Right hindlimb (tissue), 1 donor: Measurements from ENCODE around the gene SPON1.
A peak's percentile ranks its signal among the peaks of the same experiment; 100 is the strongest.

Experiments
- DNase-seq: peaks from one replicate; pipeline ENCODE4 v3.0.0-alpha.2; 2018

The SPON1 gene

DNA sequence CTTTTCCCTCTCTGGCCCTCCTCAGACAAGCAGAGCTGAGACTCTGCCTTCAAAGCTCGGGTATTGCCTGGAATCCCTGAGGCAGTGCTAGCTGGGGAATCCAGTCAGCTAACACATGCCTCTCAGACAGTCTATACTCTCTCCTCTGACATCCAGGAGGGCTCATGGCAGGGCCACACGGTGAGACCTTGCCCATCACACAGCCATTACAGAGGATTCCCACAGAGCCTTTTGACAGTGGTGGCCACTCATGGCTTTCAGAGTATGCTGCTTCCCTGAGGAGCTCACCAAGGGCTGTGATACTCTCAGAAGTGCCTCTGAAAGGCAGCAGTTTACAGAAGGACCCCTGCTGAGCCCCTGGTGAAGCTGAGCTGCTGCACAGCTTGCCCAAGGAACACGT lies 231.1 kb downstream of the SPON1 start:
- DNase-seq, result no peak

DNA sequence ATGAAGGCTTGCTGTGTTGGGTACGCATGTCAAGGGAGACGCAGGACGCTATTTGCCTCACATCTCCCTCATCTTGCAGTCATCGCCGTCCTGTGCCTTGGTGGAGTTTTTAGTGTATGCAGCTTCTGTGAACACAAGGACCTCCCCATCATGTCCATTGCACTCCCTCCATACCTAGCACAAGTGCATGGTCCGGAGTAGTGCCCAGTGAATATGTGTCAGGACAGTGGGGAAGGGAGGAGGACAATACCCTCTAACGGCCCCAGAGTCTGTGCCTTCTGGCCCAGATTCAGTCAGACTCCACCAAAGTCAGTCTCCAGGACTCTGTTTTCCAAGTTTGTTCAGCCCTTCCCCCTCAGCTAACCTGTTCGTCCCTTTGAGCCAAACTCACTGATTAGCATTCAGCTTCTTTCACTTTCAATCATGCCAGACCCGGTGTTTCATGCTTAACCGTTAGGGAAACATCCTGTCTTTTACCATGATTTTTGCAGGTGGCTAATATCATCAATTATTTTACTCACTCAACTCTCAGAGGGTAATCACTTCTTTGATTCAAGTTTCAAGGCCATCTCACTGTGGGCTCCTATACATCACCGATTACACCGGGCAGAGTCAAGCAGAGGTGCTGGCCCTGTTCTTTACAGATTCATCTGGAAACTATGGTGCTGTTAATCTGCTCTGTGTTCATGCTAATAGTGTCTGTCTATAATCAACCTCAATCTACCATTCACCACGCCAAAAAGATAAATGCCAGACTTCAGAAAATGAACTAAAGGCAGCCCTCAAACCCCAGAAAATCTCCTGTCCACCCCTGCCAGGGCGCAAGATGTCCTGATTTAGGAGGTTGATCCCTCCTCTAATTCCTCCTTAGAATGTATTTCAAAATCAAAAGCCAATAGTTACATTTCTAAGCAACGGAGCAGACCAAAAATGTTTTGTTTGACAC lies 240.0 kb downstream of the SPON1 start:
- no peak for DNase-seq

DNA sequence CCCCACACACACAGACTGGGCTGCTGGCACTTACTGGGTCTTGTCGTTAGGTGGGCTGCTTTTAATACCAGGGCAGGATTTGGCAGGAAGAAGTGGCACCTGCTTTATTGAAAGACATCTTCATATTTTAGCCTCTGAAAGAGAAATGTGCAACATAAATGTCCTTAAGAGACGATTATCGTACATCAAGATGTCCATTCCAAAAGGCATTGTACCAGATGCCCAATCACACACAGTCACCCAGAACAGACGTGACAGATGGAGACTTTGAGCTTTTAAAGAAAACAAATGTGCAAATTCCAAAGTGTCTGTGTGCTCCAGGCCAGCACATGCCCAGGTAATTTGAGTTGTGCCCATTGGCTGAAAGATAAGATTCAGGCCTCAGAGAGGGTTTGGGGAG lies 240.8 kb downstream of the SPON1 start:
- no peak for DNase-seq

DNA sequence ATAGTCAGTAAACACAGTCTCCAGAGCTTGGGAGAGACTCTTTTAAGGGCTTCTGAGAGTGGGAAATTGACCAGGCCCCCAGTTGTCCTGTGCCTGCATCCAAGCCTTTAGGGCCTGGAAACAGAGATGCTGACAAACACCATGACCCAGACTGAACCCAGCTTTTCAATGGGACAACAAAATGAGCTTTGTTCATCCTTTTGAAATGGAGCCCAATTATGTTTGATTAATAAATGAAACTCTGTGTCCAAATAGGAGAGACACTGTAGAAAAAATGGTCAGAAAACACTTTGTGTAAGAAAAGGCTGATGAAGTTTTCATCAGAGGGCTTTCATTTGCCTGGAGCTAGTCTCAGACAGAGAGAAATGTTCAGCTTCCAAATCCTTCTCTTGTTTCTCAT lies 250.5 kb downstream of the SPON1 start:
- no peak for DNase-seq

DNA sequence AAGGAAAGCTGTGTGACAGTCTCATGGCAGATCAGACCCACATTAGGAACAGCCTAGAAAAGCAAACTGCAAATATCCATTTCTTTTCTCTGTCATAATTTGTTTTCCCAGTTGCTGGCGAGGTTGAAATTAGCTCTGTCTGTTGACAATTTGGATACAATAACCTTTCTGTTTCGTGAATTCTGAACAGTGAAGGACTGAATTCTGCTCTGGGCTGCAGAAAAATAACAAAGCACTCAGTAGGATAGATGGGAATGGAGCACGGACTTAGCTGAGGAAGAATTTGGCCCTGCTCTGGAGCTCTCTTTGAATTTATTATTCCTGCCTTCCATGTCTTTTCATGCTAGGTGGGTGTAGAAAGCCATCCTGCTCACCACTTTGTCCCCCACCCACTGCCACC lies 256.2 kb downstream of the SPON1 start:
- no peak for DNase-seq

DNA sequence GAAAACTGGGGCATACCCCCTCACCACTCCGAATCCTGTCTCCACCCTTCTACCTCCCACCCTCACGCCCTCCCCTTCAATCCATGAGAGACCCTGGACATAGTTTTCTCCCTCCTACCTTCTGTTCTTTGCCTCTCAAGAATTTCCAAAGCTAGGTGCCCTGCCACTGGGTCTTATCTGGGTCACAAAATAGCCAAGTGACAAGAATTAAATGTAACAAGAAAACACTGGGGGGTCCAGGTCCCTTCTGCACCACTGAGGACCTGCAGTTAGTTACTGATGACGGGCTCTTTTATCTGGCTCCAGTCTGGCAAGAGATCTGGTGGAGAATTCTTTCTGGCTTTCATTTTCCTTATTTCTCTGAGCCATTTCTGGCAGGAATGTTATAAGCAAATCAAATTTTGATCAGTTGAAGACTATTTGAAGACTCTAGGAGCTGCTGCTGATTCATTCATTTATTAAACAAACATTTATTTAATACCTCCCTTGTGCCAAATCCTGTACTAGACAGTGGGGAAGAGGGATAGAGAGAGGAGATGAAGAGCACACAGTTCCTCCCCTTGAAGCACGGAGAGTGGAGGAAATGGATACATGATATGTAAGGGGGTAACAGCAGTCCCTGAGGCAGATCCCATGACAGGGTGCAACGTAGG lies 261.2 kb downstream of the SPON1 start:
- DNase-seq, result no peak

DNA sequence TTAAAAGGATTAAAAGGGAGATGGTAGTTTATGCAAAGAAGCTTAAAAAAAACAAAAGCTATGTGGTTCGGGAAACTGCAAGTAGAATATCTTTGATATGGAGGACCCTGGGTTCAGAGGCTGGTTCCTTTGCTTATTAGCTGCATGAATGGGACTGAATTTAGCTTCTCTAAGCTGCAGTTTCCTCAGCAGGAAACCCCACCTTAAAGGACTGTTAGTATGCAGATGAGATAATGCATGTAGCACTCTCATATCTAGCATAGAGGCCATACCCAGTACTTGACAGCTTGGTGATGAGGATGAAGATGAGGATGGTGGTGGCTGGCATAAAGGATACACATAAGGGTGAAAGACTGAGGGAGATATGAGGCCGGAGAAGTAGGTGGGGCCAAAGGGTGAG lies 261.9 kb downstream of the SPON1 start:
- no peak for DNase-seq

DNA sequence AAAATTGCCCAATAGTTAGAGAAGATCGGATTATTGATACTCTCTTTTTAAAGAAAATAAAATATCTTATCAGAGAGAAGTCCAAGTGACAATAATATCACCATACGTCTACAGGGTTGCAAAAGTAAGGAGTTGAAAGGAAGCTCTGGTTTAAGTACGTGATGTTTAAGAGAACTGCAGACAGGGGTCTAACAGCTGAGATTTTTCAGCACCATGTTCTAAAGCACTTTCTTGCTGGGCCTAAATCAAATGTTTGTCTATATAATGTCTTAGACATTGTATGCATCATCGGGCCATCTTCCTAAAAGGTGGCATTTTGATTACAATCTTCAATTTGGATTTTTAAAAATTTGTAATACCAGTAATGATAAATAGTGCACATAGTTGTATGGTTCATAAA lies 263.1 kb downstream of the SPON1 start:
- no peak for DNase-seq

DNA sequence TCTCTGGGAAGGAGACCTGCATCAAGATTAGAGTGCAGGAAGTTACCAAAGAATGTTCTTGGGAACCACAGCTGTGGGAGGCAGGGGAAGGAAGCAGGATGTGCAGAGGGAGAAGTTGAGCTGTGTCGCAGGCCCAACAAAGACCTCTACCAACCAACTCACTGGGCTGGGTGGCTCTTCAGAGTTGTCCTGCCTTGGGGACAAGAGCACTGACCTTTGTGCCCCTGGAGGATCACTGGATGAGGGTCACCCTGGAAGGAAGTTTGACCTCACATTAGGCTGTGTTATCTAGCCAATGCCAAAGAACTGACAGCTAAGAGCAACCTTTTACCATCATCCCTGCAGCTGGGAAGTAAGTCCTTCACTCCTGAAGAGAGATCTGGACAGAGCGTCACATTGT lies 265.8 kb downstream of the SPON1 start:
- DNase-seq, result no peak

DNA sequence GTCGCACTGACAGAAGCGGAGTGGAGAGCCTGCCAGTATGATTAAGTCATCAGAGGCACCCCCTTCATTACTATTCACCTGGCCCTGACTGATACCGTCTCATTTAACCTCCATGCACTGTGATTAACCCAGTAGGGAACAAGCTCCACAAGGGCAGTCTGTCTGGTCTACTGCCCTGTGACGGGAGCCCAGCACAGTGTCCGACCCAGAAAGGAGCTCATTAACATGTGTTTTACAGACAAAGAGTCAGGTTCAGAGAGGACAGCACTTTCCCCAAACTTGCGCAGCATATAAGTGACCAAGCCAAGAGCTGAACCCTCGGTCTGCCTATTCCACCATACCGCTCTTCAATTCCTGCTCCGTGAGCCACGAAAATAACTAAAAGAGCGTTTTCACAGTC lies 266.9 kb downstream of the SPON1 start:
- no peak for DNase-seq

DNA sequence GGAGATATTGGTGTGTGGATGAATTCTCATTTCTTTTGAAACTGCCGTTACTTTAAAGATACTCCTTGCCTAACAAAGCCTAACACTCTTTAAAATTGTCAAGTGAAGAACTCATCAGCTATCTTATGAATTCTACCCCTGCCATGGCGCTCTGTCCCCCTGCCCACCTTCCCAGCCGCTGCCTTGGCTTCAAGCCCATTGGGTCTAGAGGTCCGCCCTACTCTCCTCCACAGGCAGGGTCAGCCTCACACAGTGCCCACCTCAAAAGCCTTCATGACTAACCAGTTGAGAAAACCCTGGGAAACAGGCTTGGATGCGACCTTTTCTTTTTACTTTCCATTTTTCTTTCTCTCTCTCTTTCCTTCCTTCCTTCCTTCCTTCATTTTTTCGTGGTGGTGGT lies 267.9 kb downstream of the SPON1 start:
- DNase-seq, result no peak

DNA sequence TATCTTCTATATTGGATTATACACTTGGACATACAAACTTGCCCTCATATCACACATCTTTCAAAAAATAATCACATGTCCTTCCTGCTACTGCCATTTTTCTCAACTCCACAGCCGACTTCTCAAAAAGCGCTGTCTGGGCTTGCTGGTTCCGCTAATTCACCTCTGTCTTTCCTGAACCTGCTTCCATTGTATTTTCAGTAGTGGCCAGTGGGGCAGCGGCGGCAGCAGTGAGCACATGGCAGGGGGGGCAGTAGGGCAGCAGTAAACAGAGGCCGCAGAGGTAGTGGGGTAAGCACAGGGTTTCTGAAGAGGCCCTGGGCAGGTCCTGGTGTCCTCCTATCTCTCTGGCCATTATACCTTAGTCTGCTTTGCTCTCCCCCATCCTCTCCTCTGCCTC lies 270.1 kb downstream of the SPON1 start:
- no peak for DNase-seq

DNA sequence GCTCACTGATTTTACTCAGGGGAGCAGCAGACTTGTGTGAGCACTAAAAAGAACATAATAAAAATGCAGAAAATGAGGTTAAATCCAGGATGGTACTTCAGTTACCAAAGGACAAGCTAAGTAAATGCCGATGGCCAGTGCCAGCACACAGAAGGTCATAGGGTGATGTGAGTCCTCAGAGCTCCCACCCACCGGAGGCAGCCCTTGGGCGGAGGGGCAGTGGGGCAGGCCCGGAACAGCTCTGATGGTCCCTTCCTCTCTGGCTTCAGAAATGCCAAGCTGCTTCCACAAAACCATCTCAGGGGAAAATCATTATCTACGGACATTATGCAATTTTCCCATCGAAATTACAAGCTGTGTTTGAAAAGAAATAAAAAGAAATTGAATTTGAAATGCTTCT lies 271.9 kb downstream of the SPON1 start:
- DNase-seq, result no peak

DNA sequence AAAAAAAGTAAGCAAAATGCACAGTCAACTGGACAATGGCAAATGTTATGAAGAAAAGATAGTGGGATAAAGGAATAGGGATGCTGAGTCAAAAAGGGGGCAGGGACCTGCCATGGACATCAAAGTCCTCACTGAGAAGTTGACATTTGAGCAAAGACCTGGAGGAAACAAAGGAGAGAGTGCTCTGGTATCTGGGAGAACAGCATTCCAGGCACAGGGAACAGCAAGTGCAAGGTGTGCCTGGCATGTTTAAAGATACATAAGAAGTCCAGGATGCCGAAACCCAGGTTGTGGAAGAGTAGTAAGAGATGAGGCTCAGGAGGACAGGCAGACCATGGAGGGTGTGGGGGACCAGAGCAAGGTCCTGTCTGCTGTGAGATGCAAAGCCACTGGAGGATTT lies 273.2 kb downstream of the SPON1 start:
- no peak for DNase-seq

DNA sequence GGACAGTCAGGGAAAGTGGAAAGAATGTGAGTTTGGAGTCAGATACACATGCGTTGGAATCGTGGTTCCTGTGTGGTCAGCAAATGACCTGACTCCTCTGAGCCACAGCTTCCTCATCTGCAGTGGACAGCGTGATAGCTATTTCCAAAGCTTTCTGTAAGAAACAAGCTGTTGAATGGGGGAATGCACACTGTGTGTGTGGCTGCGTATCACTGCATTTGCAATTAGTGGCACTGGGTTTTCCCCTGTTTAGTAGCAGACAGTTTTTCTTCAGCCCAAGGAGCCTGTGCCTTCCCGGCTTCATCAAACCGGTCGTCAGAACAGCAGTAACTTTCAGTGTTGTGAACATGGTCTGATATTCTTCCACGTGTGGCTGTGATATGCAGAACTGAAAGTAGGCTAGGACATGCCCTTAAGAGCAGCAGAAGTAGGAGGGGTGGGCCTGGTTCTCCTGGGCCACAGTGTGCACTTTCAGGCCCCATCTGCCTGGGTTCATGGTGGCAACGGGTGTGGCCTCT lies 275.0 kb downstream of the SPON1 start:
- no peak for DNase-seq

DNA sequence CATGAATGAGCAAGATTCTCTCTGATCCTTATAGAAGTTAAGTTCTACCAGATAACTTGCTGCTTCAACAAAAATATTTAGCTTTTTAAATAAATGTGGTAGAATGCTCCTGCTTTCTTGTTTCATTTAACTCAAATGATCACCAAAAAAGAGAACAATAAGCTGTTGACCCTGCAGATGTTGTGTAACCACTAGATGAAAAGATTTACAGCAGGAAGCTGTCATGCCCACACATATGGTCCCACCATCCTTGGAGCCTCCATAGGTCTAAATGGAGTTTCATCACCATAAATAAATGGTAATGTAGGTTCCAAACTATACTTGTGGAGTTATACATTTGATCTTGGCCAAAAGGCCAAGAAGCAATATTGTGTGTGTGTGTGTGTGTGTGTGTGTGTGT lies 277.7 kb downstream of the SPON1 start:
- no peak for DNase-seq

DNA sequence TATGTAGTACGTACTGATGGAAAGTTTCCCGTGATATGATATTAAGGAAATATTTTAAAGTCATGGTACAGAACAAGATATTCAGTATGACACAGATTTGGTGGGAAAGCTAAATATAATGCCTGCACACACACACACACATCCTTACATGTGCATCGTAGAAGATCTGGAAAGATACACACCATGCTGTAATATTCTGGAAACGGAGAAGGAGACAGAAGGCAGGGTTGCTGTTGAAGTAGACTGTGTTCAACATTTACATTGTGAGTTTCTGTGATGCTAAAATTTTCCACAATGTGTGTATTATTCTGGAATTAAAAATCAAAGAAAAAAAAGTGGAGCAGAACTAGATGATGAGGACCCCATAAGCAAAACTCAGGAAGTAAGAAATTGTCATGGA lies 278.4 kb downstream of the SPON1 start:
- DNase-seq, result no peak

DNA sequence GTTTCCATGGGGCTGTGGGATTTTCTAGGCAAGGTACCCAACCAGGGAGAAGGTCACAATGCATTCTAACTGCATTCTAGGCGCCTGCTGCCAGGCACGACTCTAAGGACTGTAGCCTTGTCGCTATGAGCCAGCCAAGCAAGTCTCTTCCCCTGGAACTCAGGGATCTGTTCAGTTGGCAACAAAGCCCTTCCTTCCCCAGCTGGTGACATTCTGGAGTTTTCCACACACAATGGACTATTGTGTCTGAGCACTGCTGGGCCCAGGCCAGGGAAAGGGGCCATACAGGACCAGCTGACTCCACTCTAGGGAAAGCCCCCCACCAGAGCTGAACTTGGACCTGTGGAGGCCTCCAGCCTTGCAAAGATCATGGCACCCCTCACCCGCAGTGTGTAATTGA lies 279.7 kb downstream of the SPON1 start:
- peak; percentile 49 for DNase-seq

DNA sequence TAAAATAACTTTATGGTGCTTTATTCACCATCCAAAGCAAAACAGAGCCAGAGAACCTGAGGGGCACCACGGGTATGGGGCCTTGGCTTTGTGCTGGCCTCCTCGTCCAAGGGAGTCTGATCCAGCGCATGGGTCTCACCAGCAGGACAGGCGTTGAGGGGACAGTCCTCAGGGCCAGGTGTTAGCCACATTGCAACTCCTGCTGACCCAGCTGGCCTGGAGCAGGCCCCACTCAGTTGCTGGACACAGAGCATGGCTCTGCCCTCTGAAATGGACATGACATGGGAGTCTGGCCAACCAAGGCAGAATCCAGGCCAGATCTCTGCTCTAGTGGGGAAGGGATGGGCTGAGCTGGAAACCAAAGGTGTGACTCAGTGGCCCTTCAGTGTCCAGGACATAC lies 280.2 kb downstream of the SPON1 start:
- DNase-seq, result no peak

DNA sequence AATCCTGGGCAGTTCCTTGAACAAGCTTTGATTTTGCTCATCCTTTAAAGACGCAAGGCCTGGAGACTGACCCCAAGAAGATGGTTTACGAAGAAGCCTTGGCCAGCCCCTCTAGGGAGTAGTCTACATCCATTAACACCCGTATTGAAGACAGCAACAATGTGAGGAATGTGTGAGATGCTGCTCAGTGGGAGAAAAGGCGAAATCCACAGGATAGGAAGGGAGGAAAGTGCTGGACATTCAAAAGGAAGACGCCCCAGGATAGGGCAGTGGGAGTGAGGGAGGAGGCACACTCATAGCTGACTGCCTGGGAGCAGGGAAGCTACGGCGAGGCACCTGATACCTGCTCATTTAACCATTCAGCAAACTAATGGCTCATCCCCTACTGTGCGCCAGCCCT lies 282.4 kb downstream of the SPON1 start:
- no peak for DNase-seq

DNA sequence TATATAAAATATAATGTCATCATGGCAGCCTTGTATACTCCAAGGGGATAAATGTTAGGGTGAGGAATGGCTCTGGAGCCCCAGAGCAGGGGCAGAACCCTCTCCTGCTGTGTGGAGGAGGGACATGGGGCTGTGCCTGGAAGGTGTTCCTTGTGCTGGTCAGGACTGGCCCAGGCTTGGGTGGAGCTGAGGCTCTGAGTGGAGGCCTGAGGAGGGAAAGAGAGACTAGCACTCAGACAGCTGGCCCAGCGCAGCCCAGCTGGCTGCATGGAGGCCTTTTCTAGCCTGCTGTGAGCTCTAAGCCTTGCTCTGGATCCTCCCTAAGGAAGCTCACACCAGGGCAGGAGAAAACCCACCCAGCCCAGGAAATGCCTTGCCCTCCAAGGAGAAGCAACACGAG lies 282.9 kb downstream of the SPON1 start:
- no peak for DNase-seq

DNA sequence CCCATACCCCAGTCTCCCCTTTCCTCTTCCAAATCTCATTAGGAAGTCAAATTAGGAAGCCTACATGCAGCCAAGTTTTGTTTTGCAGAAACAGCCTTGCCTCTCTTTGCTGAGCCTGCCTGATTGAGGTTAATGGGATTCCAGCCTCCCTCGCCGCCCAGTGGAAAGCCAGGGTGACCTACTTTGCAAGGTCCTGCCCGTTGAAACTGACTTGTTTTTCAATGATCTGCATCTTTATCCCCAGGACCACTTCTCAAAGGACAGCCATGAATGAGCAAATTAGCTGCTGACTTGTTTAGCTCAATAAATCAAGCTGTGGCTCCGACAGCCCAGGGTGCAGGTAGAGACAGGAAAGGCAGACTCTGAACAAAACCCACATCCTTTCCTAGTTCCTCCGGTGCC lies 286.1 kb downstream of the SPON1 start:
- DNase-seq, result no peak

DNA sequence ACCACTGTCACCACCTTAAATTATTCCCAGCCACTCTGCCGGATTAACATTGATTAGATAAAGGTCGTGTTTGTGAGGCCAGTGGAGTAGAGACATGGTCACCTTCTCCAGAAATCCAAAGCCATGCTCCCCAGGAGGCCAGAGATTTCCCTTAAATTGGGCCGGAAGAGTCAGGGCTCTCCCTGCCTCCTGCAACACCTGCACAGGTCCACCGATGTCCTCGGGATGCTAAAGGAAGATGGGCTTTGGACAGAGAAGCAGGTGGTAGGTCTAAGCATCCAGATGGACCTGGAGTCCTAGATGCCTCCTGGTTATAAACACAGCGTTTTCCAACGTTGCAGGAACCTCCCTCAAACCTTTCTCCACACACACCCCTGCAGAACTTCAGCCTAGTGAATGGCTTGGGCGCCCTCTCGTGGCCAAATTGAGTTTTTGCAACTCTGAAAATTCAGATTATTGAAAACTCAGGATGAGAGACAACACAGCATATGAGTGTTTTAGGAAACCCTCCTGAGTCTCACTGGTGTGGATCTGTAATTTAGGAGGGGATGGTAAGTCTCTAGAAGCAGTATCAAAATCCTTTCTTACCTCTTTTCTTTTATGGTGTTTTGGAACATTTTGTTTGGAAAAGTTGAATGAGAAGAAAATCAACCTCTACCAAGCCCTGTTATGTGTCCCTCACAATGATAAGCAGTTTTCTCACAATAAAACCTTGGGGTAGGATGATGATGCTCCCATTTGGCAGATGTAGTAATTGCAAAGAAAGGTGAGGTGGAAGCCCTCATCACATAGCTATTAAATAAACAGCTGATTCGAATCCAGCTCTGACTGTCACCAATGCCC lies 286.8 kb downstream of the SPON1 start:
- peak; percentile 71 for DNase-seq
